ENCODE measurements around the gene NR2F2. TPM values are rescaled to one million over a fixed set of nuclear protein-coding genes. Genes with fewer than 3 reads are reported as not detected.

The NR2F2 gene
- total and polyA plus RNA-seq, 2 experiments from 2014 or later, result 0.63 to 1.2 TPM

DNA sequence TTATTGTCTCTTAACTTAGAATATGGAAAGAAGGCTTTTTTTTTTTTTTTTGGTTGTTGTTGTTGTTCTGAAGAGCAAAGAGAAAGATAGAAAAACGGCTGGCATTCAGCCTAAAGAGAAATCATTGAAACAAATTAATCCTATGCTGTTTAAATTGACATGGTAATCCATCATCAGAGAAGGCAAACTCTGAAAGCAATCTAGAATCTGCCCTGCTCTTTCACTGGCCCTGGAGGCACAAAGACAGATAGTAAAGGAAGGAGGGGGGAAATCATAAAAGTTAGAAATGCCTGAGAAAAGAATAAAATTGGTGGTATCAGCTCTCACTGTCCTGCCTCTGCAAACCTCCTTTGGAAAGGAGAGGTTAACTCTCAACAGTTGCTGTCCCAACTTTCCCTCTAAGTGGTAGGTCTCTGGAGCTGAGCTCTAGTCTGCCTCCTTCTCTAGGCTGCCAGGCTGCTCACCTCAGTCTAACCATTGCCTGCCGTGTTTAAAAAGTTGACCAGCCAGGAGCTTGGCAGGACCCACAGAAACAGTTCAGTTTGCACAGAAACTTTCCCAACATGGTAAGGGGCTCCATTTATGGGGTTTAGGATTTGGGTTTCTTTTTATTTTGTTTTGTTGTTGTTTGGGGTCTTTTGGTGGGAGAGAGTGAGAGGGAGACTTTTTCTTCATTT lies 13.4 kb upstream of the NR2F2 start:
- Histone ChIP-seq H3K36me3 (no peaks in the 10 kb centered on the region), H3K27ac (no peak overlapping the region), H3K27me3 (peaks cover 95% of the 10 kb centered on the region), H3K4me1 (ENCODE audit: low read depth) (no peaks in the 10 kb centered on the region), H3K9me3 (ENCODE audit: low read depth) (no peaks in the 10 kb centered on the region), H3K4me3 (no peak overlapping the region)
- no peak for DNase-seq (ENCODE audit: low read depth in 1 of 2, low spot score in 1 of 2)
- TF ChIP-seq, protein P1, sequence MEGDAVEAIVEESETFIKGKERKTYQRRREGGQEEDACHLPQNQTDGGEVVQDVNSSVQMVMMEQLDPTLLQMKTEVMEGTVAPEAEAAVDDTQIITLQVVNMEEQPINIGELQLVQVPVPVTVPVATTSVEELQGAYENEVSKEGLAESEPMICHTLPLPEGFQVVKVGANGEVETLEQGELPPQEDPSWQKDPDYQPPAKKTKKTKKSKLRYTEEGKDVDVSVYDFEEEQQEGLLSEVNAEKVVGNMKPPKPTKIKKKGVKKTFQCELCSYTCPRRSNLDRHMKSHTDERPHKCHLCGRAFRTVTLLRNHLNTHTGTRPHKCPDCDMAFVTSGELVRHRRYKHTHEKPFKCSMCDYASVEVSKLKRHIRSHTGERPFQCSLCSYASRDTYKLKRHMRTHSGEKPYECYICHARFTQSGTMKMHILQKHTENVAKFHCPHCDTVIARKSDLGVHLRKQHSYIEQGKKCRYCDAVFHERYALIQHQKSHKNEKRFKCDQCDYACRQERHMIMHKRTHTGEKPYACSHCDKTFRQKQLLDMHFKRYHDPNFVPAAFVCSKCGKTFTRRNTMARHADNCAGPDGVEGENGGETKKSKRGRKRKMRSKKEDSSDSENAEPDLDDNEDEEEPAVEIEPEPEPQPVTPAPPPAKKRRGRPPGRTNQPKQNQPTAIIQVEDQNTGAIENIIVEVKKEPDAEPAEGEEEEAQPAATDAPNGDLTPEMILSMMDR (IDR thresholded peaks at IDR 0.05; ENCODE audit: low read depth, low read length), result no peak

DNA sequence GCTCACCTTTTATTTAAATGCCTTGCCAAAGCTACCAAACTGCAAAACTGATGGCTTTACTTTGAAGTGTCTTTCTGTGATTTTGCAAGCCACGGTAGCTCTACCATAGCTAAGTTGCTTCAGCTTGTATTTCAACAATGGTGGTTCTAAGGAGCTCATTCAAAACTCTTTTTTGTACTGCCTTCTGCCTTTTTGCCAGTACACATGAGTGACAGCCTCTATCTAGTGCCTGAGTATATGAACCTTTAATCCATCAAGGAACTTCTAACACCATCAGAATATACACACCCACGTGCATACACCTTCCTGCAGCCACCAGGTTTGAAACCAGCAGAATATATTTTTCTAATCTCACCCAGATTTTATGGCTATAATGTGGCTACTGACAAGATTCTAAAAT lies 10.4 kb upstream of the NR2F2 start:
- H3K27me3 ChIP-seq, result peaks cover 100% of the 10 kb centered on the region
- H3K9me3 ChIP-seq (ENCODE audit: low read depth), result no peaks in the 10 kb centered on the region
- DNase-seq (ENCODE audit: low read depth in 1 of 2, low spot score in 1 of 2), result no peak
- no peak overlapping the region for H3K27ac ChIP-seq
- no peak overlapping the region for H3K4me3 ChIP-seq
- H3K36me3 ChIP-seq, result no peaks in the 10 kb centered on the region
- TF ChIP-seq, protein P1 (IDR thresholded peaks at IDR 0.05; ENCODE audit: low read depth, low read length), result no peak
- no peaks in the 10 kb centered on the region for H3K4me1 ChIP-seq (ENCODE audit: low read depth)

DNA sequence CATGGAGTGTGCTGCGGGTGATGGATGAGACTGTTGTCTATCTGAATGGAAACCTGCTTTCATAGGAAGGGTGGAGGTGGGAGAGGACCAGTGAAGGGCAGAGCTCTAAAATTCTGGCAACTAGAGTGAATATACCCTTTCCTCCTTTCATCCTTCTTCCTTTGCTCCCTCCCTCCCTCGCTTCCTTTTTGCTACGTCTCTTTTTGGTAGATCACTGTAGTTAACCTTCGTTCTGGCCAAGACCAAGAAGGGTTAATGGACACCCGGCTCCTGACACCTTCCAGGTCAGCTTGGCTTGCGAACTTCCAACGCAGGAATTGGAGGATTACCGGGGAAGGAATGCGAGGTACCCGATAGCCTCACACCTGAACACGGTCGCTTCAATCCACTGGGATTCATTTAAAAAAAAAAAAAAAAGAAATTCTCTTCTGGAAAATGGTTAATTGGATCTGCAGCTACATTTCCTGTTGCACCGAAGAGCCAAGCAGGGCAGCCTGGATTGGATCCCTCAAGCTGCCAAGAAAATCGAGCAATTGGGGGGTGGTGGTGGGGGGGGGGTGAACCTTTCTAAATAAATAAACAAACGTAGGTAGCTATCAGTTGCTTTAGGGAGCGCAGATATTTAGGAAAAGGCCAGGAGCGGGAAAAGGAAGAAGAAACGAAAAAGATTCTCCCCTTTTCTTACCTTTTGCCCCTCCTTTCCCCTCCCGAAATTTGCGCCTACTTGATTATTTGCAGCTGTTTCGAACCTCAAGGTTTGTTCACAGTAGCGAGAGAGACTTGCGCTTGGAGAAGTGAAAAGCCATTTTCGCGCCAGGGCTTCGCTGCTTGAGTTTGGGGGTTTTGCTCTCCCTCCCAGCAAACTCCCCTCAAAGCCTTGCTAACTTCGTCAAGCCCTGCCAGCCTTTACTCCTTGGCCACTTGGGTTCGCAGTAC lies 9.5 kb upstream of the NR2F2 start:
- no peak overlapping the region for H3K4me3 ChIP-seq
- DNase-seq (ENCODE audit: low read depth in 1 of 2, low spot score in 1 of 2), result peak in 1 of 2 donors; percentile 21
- no peaks in the 10 kb centered on the region for H3K36me3 ChIP-seq

DNA sequence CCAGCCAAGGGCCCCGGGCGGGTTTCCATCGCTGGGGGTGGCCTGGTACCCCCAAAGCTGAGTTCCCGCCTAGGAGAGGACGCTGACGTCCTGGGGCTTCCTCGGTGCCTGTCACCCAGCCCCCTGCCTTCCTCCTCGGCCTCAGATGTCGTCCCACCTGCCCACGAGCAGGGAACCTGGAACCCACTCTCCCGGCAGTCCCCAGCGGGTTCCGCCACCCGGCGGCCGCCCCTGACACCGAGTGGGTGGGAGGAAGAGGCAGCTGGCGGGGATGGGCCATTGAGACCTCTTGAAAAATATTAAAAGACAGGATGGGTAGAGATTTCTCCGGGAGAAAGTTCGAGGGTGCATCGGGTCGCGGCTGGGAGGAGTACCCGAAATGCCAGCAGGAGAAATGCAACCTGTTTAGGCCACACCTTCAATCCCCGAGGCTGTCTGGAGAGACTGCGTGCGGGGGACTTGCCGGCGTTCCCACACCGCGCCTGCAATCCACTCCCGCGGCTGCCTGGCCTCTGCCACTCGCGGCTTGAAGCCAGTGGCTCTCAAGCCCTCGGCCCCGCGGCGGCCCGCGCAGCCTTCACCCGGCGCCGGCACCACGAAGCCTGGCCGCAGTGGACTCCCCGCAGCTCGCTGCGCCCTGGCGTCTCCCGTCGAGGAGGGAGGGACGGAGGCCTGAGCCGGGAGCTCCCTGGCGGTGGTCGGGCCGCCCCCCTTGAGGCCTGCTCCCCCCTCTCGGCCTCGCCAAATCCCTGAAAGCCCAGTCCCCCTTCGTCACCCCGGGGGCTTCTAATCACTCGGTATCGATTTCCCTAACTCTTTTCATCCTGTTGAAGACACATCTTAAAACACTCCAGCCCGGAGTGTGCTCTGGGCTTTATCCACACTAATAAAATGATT lies 8.6 kb upstream of the NR2F2 start:
- DNase-seq (ENCODE audit: low read depth in 1 of 2, low spot score in 1 of 2), result no peak
- no peaks in the 10 kb centered on the region for H3K36me3 ChIP-seq
- TF ChIP-seq, protein P1 (IDR thresholded peaks at IDR 0.05; ENCODE audit: low read depth, low read length), result peak; percentile 13
- peaks cover 6% of the 10 kb centered on the region for H3K4me1 ChIP-seq (ENCODE audit: low read depth)
- H3K4me3 ChIP-seq, result no peak overlapping the region
- no peaks in the 10 kb centered on the region for H3K9me3 ChIP-seq (ENCODE audit: low read depth)
- H3K27me3 ChIP-seq, result peaks cover 100% of the 10 kb centered on the region
- H3K27ac ChIP-seq, result no peak overlapping the region

More for the DNA sequence above, 9.5 kb upstream of the NR2F2 start:
- Histone ChIP-seq H3K27ac (no peak overlapping the region), H3K9me3 (ENCODE audit: low read depth) (no peaks in the 10 kb centered on the region), H3K4me1 (ENCODE audit: low read depth) (no peaks in the 10 kb centered on the region), H3K27me3 (peaks cover 100% of the 10 kb centered on the region)
- TF ChIP-seq, protein P1 (IDR thresholded peaks at IDR 0.05; ENCODE audit: low read depth, low read length), result no peak
